Esophagus muscularis mucosa (tissue), 4 donors: ENCODE measurements around the gene TUBA4A. TPM values are rescaled to one million over a fixed set of nuclear protein-coding genes. Genes with fewer than 3 reads are reported as not detected.

Source experiments
- DNase-seq: peaks from one replicate; pipeline ENCODE4 v3.0.0-alpha.2; 2017; ENCODE audit errors: extremely low spot score
- H3K27ac ChIP-seq, 4 donors: fragments of 200-600 bp; sonication (generic); replicated peaks in 1 of 4; 1 replicate in 3 of 4; 2 replicates in 1 of 4; pipeline ENCODE4 v1.5.1; 2016 to 2019; ENCODE audit warnings: mild to moderate bottlenecking in 1 of 4
- H3K27me3 ChIP-seq, 4 donors: fragments of 200-600 bp; sonication (generic); one replicate each; pipeline versions ENCODE4 v1.5.1 to v1.6.0; 2016 to 2019
- H3K36me3 ChIP-seq, 4 donors: fragments of 200-600 bp; sonication (generic); one replicate each; pipeline ENCODE4 v1.5.1; 2016 to 2019
- H3K4me1 ChIP-seq, 4 donors: fragments of 200-600 bp; sonication (generic); one replicate each; pipeline ENCODE4 v1.5.1; 2016 to 2019
- H3K4me3 ChIP-seq, 4 donors: fragments of 200-600 bp; sonication (generic); 1 replicate in 2 of 4; 2 replicates in 2 of 4; pipeline ENCODE4 v1.5.1; 2016 to 2019; ENCODE audit warnings: mild to moderate bottlenecking in 4 of 4, moderate library complexity in 1 of 4
- H3K9me3 ChIP-seq, 4 donors: fragments of 200-600 bp; sonication (generic); 1 replicate in 3 of 4; 2 replicates in 1 of 4; pipeline ENCODE4 v1.5.1; 2016 to 2019
- EP300 ChIP-seq: sonication (generic); formaldehyde crosslinking; IDR thresholded peaks from one replicate; pipeline ENCODE4 v1.6.1; 2017; ENCODE audit warnings: antibody characterized with exemption
- POLR2A ChIP-seq: fragments of 450-650 bp; IDR thresholded peaks from one replicate; pipeline ENCODE4 v1.6.1; 2017; ENCODE audit warnings: antibody characterized with exemption, moderate library complexity, mild to moderate bottlenecking, low read depth
- POLR2AphosphoS5 ChIP-seq, 2 donors: sonication (generic); formaldehyde crosslinking; IDR thresholded peaks; one replicate each; pipeline ENCODE4 v1.6.1; 2017; ENCODE audit warnings: antibody characterized with exemption in 2 of 2
- WGBS: methylation state at CpG from one replicate; pipeline ENCODE4 v1.1.5; 2018; 5-methylcytosine and 5-hydroxymethylcytosine counted together
- intact Hi-C: fragments of 100-400 bp; cut with DNase I; formaldehyde crosslinking; loops from one replicate; pipeline ENCODE4 v1.15.1; 2023
- total RNA-seq, 4 donors: library from RNA; depleted of rRNA; stranded (reverse); fragments of >200 nt; gene quantifications; one replicate each; pipeline versions ENCODE4 v1.1.0 to v1.2.1, GENCODE V29; 2016
- TF ChIP-seq, protein P1 (sequence below), 3 experiments: fragments of 200-600 bp in 2 of 3; fragments of 450-650 bp in 1 of 3; sonication (generic) in 2 of 3; IDR thresholded peaks; one replicate each; pipeline ENCODE4 v1.5.1; 2017 to 2019; ENCODE audit warnings: antibody characterized with exemption in 3 of 3, mild to moderate bottlenecking in 2 of 3, moderate library complexity in 1 of 3

Gene TUBA4A
- total RNA-seq, 4 donors from 2014 or later: 44.2 to 132 (median 74.4) TPM

- 83% methylated on average over 5 of the region's 5 CpGs for WGBS
- intact Hi-C loops: no loop called here
- Histone ChIP-seq H3K27ac (no peak overlapping the region), H3K36me3 (no peaks in the 10 kb centered on the region), H3K9me3 (no peaks in the 10 kb centered on the region), H3K4me3 (no peak overlapping the region), H3K27me3 (no peaks in the 10 kb centered on the region), H3K4me1 (peaks cover 8 to 13% (median 10%) of the 10 kb centered on the region in 4 donors)
- TF ChIP-seq POLR2AphosphoS5 (IDR thresholded peaks at IDR 0.05): no peak
- TF ChIP-seq POLR2A: no peak
- no peak for TF ChIP-seq EP300
- TF ChIP-seq, protein P1, sequence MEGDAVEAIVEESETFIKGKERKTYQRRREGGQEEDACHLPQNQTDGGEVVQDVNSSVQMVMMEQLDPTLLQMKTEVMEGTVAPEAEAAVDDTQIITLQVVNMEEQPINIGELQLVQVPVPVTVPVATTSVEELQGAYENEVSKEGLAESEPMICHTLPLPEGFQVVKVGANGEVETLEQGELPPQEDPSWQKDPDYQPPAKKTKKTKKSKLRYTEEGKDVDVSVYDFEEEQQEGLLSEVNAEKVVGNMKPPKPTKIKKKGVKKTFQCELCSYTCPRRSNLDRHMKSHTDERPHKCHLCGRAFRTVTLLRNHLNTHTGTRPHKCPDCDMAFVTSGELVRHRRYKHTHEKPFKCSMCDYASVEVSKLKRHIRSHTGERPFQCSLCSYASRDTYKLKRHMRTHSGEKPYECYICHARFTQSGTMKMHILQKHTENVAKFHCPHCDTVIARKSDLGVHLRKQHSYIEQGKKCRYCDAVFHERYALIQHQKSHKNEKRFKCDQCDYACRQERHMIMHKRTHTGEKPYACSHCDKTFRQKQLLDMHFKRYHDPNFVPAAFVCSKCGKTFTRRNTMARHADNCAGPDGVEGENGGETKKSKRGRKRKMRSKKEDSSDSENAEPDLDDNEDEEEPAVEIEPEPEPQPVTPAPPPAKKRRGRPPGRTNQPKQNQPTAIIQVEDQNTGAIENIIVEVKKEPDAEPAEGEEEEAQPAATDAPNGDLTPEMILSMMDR (IDR thresholded peaks at IDR 0.05): no peak
- no peak for DNase-seq
Observed at GRCh38 chr2:219270055-219270372, 16.3 kb upstream of the TUBA4A start.

DNA sequence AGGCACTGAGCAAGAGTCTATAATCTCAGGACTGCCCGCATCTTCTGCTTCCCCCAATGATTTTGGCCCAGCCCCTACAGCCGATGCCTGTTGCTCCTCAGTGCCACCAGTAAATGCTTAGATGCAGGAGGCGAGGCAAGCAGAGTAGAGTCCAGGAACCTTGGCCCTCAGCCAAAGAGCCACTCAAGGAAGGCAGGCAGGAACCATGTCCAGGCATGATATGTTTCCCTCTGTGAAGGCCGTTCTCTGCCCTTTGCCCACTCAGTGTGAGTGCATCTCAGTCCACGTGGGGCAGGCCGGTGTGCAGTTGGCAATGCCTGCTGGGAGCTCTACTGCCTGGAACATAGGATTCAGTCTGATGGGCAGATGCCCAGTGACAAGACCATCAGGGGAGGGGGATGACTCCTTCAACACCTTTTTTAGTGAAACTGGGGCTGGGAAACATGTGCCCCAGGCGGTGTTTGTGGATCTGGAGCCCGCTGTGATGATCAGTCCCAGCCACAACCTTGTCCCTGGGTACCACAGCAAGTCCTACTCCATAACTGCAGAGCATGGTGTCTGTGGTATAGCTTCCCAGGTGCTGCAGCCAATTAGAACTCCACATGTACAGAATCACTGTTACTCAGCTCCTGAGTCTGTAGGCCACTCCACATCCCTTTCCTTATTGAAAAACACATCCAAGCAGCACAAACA lies 15.8 kb upstream of the TUBA4A start:
- intact Hi-C loops: no loop called here
- Histone ChIP-seq H3K27ac (no peak overlapping the region), H3K27me3 (no peaks in the 10 kb centered on the region), H3K9me3 (no peaks in the 10 kb centered on the region), H3K4me3 (no peak overlapping the region), H3K36me3 (no peaks in the 10 kb centered on the region), H3K4me1 (peaks cover 8 to 9% (median 8%) of the 10 kb centered on the region in 4 donors)
- 55% methylated on average over 6 of the region's 8 CpGs for WGBS
- TF ChIP-seq POLR2AphosphoS5 (IDR thresholded peaks at IDR 0.05) (no peak), EP300 (no peak), POLR2A (no peak)
- TF ChIP-seq, protein P1 (IDR thresholded peaks at IDR 0.05): no peak
- no peak for DNase-seq

DNA sequence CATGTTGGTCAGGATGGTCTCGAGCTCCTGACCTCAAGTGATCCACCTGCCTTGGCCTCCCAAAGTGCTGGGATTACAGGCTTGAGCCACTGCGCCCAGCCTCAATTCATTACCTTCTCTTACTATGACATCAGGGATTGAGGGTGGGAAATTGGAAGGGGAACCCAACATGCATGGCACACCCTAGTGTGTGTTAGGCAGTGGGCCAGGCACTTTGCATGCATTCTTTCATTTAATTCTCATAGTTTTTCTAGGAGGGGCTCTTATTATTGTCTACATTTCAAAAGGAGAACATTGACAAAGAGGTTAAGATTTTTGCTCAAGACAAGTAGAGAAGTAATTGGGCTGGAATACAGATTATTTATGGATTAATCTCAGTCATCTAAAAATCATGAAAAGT lies 14.6 kb upstream of the TUBA4A start:
- Histone ChIP-seq H3K9me3 (no peaks in the 10 kb centered on the region), H3K36me3 (no peaks in the 10 kb centered on the region), H3K27ac (no peak overlapping the region), H3K4me3 (no peak overlapping the region), H3K4me1 (no peaks in the 10 kb centered on the region), H3K27me3 (no peaks in the 10 kb centered on the region)
- intact Hi-C loops: no loop called here
- DNase-seq: no peak
- TF ChIP-seq POLR2A (no peak), POLR2AphosphoS5 (IDR thresholded peaks at IDR 0.05) (no peak), EP300 (no peak)
- TF ChIP-seq, protein P1 (IDR thresholded peaks at IDR 0.05): no peak
- WGBS: 90% methylated on average over 2 of the region's 2 CpGs

DNA sequence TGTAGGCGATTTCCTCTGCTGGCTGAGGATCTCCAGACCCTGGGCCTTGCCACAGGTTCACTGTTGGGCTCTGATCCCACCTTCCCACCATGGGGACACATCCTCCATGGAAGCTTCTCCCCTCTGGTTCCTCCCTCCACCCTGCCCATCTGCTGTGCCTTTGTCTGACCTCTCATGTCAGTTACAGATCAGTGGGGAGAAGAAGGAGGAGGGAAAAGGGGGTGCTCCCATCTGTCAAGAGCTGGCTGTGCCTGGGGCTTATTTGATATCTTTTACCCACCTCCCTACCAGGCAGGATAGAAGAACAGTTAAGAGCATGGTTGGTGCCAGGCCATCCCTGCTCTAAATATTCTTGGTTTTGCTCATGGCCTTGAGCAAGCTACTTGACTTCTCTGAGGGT lies 13.2 kb upstream of the TUBA4A start:
- DNase-seq: no peak
- Histone ChIP-seq H3K4me1 (no peaks in the 10 kb centered on the region), H3K9me3 (no peaks in the 10 kb centered on the region), H3K4me3 (no peak overlapping the region), H3K36me3 (no peaks in the 10 kb centered on the region), H3K27me3 (peaks cover 0 to 5% (median 0%) of the 10 kb centered on the region in 4 donors), H3K27ac (no peak overlapping the region)
- TF ChIP-seq POLR2AphosphoS5 (IDR thresholded peaks at IDR 0.05): no peak
- TF ChIP-seq EP300: no peak
- no peak for TF ChIP-seq POLR2A
- TF ChIP-seq, protein P1 (IDR thresholded peaks at IDR 0.05): no peak
- intact Hi-C loops: no loop called here
- 100% methylated on average over 1 of the region's 1 CpG for WGBS

GRCh38 chr2:219266232-219266631 lies 12.5 kb upstream of the TUBA4A start:
- Histone ChIP-seq H3K27me3 (peaks cover 0 to 11% (median 0%) of the 10 kb centered on the region in 4 donors), H3K4me3 (no peak overlapping the region), H3K27ac (no peak overlapping the region), H3K4me1 (no peaks in the 10 kb centered on the region), H3K9me3 (no peaks in the 10 kb centered on the region), H3K36me3 (no peaks in the 10 kb centered on the region)
- no peak for DNase-seq
- intact Hi-C loops: no loop called here
- WGBS: 83% methylated on average over 4 of the region's 5 CpGs
- no peak for TF ChIP-seq EP300
- TF ChIP-seq, protein P1 (IDR thresholded peaks at IDR 0.05): no peak
- TF ChIP-seq POLR2AphosphoS5 (IDR thresholded peaks at IDR 0.05): no peak
- TF ChIP-seq POLR2A: no peak
